ENCODE results near the gene SYNE1.
"Not testable (repeated sequence)": the region's sequence is repeated elsewhere in the genome, so short reads cannot be mapped to it uniquely, and the experiment has no call there.

SYNE1 gene

DNA sequence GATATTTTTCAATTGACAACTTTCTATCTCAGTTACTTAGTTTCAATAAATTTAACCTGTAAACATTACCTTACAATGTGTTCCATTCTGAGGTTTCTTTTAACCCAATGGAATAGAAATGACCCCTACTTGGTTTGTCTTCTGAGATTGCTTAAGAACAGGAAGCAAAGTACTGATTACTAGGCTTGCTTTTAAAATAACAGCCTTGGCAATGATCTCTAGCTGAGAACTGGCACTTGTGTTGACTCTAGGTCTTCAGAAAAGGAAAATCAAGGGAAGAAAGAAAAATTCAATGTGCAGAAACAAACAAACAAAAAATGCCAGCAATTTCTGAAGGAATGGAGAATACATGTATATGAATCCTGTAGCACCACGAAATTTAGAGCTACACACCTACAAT is 66.1 kb downstream of the SYNE1 start:
- no peak for DNase-seq (ENCODE audit: low spot score)

DNA sequence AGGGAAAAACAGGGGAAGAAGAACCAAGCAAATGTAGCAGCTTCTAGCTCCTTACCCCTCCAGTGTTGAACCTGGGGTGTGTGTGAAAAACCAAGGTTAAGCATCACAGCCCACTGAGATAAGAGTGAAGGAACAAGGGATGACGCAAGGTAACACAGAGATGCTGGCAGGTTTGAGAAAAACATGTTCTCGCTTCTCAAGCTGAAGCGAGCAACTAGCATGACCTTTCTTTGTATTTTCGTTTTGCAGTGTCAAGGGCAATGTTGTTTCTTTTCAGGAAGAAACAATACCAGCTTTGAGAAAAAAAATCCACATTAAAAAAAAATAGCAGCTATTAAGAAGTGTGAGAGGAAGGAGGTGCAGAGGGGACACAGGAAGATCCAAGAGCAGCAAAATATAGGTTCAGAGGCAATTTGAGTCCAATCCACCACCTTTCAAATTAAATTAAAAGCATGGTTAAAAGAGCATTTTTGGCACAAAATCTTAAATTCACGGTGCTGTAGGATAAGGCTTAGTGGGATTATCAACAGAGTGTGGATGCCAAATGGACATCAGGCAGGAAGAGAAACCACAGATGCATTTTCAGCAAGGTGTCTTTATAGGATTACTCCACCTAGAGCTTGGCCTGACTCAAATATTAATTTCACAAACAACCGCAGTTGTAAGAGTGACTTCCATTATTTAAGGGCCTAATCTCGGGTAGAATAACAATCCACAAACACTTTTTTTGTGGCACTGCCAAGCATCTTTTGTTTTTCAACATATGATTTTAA is 70.9 kb downstream of the SYNE1 start:
- DNase-seq (ENCODE audit: low spot score): no peak

DNA sequence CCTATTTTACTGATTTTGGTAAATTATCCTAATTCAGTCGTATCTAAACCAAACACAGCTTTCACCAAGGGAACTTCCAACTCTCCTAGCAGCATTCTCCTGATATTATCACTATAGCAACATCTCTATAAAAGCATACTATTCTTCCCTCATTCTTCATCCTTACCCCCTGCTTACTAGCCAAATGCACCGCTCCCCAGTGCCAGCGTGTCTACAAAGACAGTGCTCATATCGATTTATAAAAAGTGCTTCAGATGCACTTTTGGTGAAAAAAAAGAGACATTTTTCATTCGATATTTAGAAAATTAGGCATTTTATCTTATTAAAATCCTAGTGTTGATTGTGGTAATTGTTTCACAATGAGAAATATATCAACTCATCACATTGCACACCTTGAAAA is 74.0 kb downstream of the SYNE1 start:
- no peak for DNase-seq (ENCODE audit: low spot score)

DNA sequence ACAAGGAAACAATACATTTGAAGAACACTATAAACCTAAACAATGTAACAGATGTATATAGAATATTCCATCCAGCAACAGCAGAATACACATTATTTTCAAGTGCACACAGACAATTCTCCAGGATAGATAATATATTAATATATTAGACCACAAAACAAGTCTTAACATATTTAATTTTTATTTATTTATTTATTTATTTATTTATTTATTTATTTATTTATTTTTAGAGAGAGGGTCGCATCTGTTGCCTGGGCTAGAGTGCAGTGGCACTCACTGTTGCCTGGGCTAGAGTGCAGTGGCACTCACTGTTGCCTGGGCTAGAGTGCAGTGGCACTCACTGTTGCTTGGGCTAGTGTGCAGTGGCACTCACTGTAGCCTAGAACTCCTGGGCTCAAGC is 78.4 kb downstream of the SYNE1 start:
- DNase-seq (ENCODE audit: low spot score): not testable (repeated sequence)

DNA sequence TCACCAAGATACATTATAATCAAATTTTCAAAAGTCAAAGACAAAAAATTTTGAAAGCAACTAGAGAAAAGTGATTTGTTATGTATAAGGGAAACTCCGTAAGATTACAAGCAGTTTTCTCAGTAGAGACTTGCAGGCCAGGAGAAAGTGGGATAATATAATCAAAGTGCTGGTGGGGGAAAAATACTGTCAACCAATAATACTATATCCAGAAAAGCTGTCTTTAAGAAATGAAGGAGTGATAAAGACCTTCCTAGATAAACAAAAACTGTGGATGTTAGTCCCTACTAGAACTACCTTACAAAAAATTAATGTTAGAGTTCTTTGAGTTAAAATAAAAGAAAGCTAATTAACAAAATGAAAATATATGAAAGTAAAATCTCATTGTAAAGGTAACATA is 79.7 kb downstream of the SYNE1 start:
- no peak for DNase-seq (ENCODE audit: low spot score)

DNA sequence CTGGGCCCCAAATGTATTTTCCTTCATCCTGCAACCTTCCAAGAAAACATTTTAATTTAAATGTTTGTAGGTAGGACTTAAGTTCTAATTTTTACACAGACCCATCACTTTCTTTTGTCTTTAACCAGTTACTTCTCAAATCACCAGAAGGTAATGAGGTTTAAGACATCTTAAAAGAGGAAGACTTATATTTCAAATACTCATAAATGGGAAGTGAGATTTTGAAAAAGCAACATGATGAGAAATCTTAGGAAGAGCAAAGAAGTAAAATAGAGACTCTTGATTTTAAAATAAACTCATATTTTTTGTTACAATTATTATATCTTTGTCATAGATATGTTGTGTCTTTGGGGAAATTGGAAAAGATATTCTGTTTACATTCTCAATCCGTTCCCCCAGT is 82.3 kb downstream of the SYNE1 start:
- no peak for DNase-seq (ENCODE audit: low spot score)

DNA sequence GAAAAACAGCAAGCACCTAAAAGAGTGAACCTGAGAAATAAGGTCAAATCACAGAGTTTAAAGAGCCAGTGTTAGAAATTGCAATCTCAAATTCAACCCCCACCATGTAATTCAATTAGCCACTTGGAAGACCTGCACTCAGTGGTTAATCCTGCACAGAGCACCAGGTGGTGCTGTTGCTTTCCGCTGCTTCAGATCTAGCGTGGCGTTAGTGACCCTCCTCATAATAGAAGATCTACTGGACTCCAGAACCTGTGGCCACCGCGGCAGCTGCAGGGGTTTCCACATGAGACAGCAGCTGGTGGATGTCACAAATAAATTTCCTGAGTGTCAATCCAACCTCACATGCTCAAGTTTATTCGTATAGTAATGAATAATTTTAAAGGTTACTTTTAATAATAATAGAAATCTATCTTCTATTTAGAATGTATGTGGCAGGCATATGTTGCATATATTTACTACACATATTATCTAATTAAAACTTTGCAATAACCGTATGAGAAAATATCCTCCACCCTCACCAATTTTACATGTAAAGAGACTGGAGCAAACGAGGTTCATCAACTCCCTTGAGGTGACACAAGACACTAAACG is 84.4 kb downstream of the SYNE1 start:
- DNase-seq (ENCODE audit: low spot score): peak; percentile 26

DNA sequence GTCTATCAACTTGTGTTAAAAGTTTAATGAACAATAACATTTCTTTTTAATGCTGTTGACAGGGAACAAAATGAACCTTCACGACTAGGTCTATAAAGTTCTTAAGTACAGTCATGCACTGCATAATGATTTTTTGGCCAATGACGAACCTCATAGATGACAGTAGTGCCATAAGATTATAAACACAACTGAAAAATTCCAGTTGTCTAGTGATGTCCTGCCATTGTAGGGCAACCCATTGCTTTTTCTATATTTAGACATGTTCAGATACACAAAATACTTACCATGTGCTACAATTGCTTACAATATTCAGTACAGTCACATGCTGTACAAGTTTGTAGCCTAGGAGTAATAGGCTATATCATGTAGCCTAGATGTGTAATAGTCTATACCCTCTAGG is 93.6 kb downstream of the SYNE1 start:
- no peak for DNase-seq (ENCODE audit: low spot score)

DNA sequence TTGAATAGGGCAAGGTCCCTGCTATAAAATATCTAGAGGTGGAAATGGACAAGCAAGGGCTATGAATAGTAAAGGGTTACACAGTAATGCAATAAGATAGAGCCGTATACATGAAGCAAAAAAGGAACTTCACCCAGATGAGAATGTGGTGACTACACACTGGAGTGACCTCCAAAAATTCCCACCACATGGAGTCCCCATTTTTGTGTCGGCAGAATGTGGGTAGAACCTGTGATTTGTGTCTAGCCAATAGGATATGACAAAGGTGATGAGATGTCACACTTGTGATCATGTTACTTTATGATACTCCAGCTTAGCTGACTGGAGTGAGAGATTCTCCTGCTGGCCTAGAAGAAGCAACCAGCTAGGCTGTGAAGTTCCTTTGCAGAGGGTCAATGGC is 96.8 kb downstream of the SYNE1 start:
- DNase-seq (ENCODE audit: low spot score): no peak

DNA sequence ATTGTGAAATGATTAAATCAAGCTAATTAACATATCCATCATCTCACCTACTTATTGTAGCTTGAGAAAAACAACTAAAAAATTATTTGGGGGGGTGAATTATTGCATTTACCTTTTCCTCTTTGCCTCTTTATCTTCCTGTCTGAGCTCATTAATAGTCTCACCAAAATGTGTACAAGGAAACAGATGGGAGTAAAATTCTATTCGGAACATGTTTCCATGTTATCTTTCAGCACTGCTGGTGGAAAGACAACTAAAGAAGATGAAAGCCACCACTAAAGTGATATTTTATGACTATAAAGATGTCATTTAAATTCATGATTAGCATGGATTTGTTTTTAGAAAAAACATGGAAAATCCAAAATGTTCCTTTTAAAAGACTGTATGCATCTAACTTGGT is 102.6 kb downstream of the SYNE1 start:
- DNase-seq (ENCODE audit: low spot score): no peak

DNA sequence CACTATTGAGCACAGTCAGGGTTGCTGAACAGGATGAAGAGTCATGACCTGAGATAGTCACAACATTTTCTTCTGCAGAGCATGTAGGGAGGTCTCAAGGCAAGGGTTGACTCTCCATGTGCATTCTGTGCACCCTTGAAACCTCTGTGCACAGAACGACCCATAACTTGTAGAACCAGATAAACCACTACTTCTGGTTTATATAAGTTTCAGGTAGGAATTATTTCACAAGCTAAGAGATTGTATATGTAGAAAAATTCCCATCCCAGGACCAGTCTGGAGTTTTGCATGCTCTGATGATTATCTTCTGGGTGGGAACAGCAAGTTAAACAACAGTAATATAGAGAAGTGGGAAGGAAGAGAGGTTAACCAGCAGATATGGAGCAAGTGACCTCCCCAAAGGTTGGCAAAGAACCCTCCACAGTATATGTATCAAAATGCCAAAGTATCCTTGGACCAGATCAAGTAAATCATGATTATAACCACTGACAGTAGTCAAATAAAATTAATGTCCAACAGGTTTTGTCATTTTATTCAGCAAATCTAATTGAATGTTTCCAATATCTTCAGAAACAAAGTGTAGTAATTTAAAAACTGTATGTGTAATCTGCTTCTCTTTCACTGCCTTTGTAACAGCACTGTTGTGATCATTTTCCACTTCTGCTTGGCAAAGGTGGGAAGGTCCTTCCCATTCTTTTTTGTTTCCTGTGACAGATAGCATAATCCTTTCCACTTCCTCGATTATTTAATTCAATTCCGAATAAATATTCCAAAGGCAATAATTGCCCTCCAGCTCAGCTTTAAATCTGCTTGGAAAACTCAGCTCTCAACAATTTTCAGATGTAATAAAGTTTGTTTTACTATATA is 104.4 kb downstream of the SYNE1 start:
- DNase-seq (ENCODE audit: low spot score): no peak

DNA sequence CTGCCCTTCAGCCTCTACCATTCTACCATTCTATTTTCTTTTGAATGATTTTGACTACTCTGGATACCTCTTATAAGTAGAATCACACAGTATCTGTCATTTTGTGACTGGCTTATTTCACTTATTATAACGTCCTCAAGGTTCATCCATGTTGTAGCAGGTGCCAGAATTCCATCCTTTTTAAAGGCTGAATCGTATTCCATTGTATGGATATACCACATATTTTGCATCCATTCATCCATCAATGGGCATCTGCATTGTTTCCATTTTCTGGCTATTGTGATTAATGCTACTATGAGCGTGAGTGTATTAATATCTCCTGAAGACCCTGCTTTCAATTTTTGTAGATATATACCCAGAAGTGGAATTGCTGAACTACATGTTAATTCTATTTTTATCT is 105.5 kb downstream of the SYNE1 start:
- DNase-seq (ENCODE audit: low spot score): no peak

DNA sequence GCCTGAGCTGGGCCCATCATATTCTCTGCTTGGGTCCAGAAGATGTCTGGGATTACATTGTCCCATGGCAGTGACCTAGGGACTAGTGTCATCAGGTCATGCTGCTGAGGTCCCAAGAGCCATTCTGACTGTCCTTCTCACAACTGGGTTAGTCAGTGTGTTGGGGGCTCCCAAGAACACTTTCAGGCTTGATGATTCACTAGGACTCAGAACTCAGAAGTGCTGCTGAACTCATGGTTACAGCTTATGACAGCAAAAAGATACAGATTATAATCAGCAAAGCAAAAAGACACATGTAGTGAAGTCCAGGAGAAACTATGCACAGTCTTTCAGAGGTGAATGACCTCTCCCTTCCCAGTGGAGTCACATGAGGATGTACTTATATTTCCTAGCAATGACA is 107.8 kb downstream of the SYNE1 start:
- DNase-seq (ENCODE audit: low spot score): no peak

DNA sequence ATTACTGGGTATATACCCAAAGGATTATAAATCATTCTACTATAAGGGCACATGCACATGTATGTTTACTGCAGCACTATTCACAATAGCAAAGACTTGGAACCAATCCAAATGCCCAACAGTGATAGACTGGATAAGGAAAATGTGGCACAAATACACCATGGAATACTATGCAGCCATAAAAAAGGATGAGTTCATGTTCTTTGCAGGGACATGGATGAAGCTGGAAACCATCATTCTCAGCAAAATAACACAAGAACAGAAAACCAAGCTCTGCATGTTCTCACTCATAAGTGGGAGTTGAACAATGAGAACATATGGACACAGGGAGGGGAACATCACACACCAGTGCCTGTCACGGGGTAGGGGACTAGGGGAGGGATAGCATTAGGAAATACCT is 123.0 kb downstream of the SYNE1 start:
- not testable (repeated sequence) for DNase-seq (ENCODE audit: low spot score)

DNA sequence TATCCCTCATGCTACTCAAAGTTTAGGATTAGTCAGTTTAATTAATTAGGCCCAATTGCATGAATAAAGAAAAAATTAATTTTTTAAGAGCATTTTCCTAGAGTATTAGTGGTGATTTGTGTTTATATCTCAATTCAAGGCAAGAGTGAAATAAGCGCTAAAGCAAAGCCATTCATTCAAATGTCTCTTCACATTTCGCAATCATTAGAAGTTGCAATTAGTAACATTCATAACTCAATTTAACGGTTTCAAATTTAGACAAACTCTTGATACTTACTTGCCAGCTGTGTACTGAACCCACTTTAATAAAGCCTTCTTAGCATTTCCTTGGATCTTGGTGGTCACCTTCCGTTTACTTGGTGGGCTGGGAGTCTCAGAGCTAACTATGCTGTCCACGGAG is 127.2 kb downstream of the SYNE1 start:
- no peak for DNase-seq (ENCODE audit: low spot score)

DNA sequence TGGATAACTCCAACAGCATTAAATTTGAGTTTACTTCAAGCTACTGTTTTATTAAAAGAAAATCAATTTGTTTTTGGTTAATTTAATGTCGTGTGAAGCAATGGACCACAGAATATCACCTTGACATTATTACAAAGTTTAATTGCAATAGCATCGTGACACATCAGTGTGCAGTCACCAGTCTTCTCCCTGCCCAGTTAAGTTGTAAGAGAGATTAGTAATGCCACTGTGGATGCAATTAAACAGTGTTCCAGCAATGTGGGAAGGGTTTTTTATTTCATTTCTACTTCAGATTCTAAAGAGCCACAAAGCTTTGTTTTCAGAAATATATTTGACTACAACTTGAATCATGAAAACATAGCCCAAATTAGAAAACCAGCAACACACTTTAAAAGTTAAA is 128.7 kb downstream of the SYNE1 start:
- DNase-seq (ENCODE audit: low spot score): no peak

DNA sequence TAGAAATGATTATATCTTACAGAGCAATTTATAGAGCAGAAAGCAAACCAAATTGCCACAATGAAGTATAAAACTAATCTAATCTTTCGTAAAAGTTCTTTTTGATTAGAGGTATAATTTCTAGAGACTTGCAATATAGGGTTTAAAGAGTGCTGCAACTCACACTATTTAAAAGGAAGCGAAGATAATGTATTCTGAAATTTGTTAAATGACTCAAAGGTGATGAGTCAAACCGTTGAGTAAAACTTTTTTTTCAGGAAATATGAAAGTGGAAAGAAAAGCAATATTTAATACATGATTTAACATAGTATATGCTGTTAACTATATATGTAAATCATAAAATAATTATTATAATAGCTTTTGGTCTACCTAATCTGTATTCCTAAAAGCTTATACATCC is 133.6 kb downstream of the SYNE1 start:
- no peak for DNase-seq (ENCODE audit: low spot score)

DNA sequence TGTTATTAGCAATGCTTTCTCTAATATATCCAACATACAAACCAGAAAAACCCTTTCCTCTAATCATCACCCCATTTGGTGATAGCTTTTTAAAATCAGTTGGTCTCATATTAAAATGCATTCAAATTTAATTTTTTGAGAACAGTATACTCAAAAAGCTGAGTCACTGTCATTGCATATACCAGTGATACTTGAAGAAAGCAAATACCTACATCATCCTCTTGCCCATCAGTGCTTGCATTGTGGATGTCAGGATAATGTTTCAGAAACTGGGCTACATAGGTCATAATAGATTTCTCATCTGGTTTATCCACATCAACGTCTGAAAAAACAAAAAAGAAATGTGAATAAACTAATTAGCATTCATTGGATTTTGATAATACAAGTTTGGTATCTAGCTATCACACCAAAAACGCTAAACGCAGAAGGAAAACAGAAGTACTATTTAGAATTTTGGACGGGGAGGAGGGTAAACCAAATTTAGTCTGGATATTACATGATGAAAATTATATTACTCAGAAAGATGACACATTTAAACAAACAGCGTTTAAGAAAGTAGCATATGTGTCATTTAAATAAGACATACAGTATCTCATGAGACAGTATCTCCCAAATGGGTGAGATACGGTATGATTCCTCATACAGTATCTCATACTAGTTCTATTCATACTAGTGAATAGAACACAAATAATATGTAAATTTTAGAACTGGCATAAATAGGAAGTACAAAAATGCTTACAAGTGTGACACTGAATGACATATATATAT is 134.6 kb downstream of the SYNE1 start:
- DNase-seq (ENCODE audit: low spot score): no peak

DNA sequence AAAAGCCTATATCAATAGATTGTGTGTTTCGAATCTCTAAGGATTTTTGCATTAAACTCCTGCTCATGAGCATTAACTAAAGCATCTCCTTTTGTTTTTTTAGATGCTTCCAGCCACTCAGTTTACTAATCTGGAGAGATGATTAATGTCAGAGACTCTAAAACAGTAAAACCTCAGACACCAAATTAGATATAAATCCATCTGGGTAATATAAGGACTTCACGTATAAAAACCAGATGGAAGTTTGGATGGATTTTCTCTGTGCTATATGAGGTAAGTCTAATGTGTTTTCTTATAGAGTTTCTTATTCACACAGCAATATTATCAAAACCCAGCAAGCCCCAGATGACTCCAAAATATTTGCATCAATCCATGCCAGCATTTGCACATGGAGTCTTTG is 137.2 kb downstream of the SYNE1 start:
- DNase-seq (ENCODE audit: low spot score): no peak

DNA sequence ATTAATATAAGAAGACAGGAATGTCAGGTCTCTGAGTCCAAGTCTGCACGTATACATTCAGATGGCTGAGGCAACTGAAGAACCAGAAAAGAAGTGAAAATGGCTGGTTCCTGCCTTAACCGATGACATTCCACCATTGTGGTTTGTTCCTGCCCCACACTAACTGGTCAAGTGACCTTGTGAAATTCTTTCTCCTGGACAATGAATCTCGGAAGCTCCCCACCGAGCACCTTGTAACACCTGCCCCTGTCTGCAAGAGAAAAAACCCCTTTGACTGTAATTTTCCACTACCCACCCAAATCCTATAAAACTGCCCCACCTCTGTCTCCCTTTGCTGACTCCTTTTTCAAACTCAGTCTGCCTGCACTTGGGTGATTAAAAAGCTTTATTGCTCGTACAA is 140.4 kb downstream of the SYNE1 start:
- DNase-seq (ENCODE audit: low spot score): no peak

DNA sequence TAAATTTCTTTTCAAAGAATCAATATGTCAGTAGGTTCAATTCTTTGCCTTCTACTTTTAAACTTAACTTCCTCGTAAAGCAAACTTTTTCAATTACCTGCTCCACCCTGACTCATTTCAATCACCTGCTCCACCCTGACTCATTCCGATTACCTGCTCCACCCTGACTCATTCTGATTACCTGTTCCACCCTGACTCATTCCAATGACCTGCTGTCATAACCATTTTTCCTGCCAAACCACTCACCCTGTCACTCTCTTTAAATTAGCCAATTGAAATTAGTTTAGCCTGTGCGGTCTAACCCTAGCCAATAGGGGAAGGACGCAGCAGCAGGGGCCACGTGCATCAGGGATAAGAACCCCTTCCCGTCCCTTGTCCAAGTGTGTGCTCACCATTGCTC is 141.7 kb downstream of the SYNE1 start:
- not testable (repeated sequence) for DNase-seq (ENCODE audit: low spot score)

DNA sequence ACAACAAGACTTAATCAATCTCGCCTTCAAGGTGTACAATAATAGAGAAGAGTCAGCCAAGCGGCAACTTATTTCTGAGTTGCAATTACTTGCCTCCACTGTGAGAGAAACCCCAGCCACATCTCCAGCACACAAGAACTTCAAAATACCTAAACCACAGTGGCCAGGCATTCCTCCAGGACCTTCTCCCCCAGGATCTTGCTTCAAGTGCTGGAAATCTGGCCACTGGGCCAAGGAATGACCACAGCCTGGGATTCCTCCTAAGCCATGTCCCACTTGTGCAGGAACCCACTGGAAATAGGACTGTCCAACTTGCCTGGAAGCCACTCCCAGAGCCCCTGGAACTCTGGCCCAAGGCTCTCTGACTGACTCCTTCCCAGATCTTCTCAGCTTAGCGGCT is 144.9 kb downstream of the SYNE1 start:
- DNase-seq (ENCODE audit: low spot score): not testable (repeated sequence)
